Mesendoderm (in vitro differentiated cells): ENCODE results near the gene GCN1.

Experiments
- DNase-seq: peaks from one replicate; pipeline ENCODE4 v3.0.0; 2013
- H2AK5ac ChIP-seq: 2 replicates; pipeline ENCODE4 v1.6.1; 2013; ENCODE audit warnings: low read length, inconsistent platforms
- H2BK120ac ChIP-seq: 2 replicates; pipeline ENCODE4 v1.6.1; 2013; ENCODE audit warnings: low read depth, mild to moderate bottlenecking, low read length, moderate library complexity, mixed read lengths
- H2BK15ac ChIP-seq: replicated peaks from 2 replicates; pipeline ENCODE4 v1.6.1; 2013; ENCODE audit warnings: low read depth, mild to moderate bottlenecking, moderate library complexity
- H2BK5ac ChIP-seq: 2 replicates; pipeline ENCODE4 v1.6.1; 2013; ENCODE audit warnings: low read length, inconsistent platforms
- H3K18ac ChIP-seq: 2 replicates; pipeline ENCODE4 v1.6.1; 2013; ENCODE audit warnings: mild to moderate bottlenecking, low read length, mixed read lengths
- H3K23ac ChIP-seq: one replicate; pipeline ENCODE4 v1.6.1; 2013; ENCODE audit warnings: low read length
- H3K27ac ChIP-seq: 2 replicates; pipeline ENCODE4 v1.5.1; 2013; ENCODE audit warnings: low read depth, mild to moderate bottlenecking, inconsistent platforms, low read length, moderate library complexity
- H3K27me3 ChIP-seq: 2 replicates; pipeline ENCODE4 v1.6.1; 2013; ENCODE audit warnings: low read length, control low read depth, mild to moderate bottlenecking, inconsistent platforms; ENCODE audit not compliant: insufficient read depth, poor library complexity
- H3K36me3 ChIP-seq: 2 replicates; pipeline ENCODE4 v1.6.1; 2013; ENCODE audit warnings: low read length, inconsistent platforms; ENCODE audit not compliant: control insufficient read depth, insufficient read depth
- H3K4ac ChIP-seq: one replicate; pipeline ENCODE4 v1.6.1; 2013; ENCODE audit warnings: low read depth, mild to moderate bottlenecking, low read length, moderate library complexity
- H3K4me1 ChIP-seq: 2 replicates; pipeline ENCODE4 v1.6.1; 2013; ENCODE audit warnings: low read depth, low read length, inconsistent platforms; ENCODE audit not compliant: control insufficient read depth
- H3K4me2 ChIP-seq: 2 replicates; pipeline ENCODE4 v1.6.1; 2013; ENCODE audit warnings: low read length
- H3K4me3 ChIP-seq: 2 replicates; pipeline ENCODE4 v1.5.1; 2013; ENCODE audit warnings: mild to moderate bottlenecking, low read length
- H3K56ac ChIP-seq: one replicate; pipeline ENCODE4 v1.6.1; 2013; ENCODE audit warnings: low read length
- H3K79me1 ChIP-seq: 2 replicates; pipeline ENCODE4 v1.6.1; 2013; ENCODE audit warnings: low read length, inconsistent platforms
- H3K79me2 ChIP-seq: 2 replicates; pipeline ENCODE4 v1.6.1; 2013; ENCODE audit warnings: mild to moderate bottlenecking, low read length; ENCODE audit not compliant: control insufficient read depth, insufficient read depth
- H3K9ac ChIP-seq: 2 replicates; pipeline ENCODE4 v1.6.1; 2013; ENCODE audit warnings: low read length, inconsistent platforms
- H4K5ac ChIP-seq: one replicate; pipeline ENCODE4 v1.6.1; 2013; ENCODE audit warnings: low read length
- H4K8ac ChIP-seq: one replicate; pipeline ENCODE4 v1.6.1; 2013; ENCODE audit warnings: low read depth, mild to moderate bottlenecking, control low read depth, low read length, moderate library complexity
- WGBS: extraction: QIAGEN DNeasy Blood & Tissue Kit; methylation state at CpG from one replicate; pipeline ENCODE4 v1.1.7; 2013; ENCODE audit warnings: low lambda C conversion rate, missing lambda C conversion rate; ENCODE audit not compliant: insufficient coverage; ENCODE audit errors: extremely low coverage; 5-methylcytosine and 5-hydroxymethylcytosine counted together

The GCN1 gene

DNA sequence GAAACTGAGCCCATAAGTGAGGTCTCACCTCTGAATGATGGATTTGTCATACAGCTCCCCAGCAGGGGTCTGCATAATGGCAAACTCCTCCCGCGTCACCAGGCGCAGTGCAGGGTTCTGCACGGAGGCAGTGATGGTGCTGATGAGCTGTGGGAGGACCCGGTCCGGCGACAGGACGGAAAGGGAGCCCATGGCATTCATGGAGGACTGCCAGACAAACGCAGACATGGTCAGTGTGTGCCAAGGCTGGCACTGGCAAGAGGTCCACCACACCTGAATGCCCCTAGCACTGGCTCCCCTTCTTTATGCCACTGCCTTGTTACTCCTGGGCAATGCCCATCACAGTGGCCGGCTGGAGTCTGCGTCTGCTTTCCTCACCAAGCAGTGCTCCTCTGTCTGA, 32.7 kb downstream of the GCN1 start:
- WGBS, result no CpG with 5 or more reads among the region's 11 CpGs

DNA sequence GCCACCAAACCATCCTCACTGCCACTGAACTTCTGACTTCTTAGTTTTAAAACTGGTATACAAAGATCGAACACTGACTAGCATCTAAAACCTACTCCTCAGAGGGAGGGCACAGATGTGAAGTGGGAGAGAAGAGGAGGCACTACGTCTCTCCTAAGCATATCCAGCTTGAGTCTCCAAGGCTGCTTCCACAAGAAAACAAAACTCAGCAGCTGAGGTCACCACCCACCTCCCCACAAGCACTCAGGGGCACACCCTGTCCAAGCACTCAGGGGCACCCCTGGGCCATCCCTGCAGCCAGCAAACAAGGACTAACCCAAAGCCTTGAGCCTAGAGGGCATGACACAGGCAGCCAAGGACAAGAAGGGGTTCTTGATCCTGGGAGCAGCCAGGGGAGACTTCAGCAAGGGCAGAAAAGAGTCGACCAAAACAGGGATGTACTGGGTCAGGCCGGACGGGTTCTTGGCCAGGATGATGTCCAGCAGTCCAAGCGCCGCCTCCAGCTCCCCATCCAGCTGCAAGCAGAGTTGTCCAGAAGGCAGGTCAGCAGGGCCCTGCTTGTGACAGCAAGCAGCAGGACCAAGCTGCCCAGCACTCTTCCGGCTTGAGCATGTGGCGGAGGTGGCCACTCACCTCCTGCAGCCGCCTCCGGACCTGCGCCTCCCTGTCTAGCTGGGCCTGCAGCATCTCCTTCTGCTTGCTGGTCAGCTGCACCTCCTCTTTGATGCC, 34.8 kb downstream of the GCN1 start:
- Histone ChIP-seq H3K27ac (no peak overlapping the region), H3K4me3 (no peak overlapping the region), H3K18ac (no peak overlapping the region), H3K4me1 (no peaks in the 10 kb centered on the region), H2BK15ac (no peak overlapping the region), H3K79me2 (no peaks in the 10 kb centered on the region), H2AK5ac (no peak overlapping the region), H3K23ac (no peak overlapping the region), H3K4ac (no peak overlapping the region), H3K79me1 (no peaks in the 10 kb centered on the region), H3K4me2 (no peak overlapping the region), H4K5ac (no peak overlapping the region), H3K27me3 (no peaks in the 10 kb centered on the region), H2BK120ac (no peak overlapping the region), H2BK5ac (no peak overlapping the region), H3K9ac (no peak overlapping the region), H4K8ac (no peak overlapping the region), H3K36me3 (peaks cover 44% of the 10 kb centered on the region), H3K56ac (no peak overlapping the region)
- no CpG with 5 or more reads among the region's 12 CpGs for WGBS
- DNase-seq, result no peak

More for the DNA sequence above, 32.7 kb downstream of the GCN1 start:
- no peak overlapping the region for H3K4me2 ChIP-seq
- peaks cover 35% of the 10 kb centered on the region for H3K36me3 ChIP-seq
- H2AK5ac ChIP-seq, result no peak overlapping the region
- no peak overlapping the region for H2BK5ac ChIP-seq
- no peaks in the 10 kb centered on the region for H3K79me1 ChIP-seq
- H3K56ac ChIP-seq, result no peak overlapping the region
- no peaks in the 10 kb centered on the region for H3K27me3 ChIP-seq
- no peak overlapping the region for H3K4ac ChIP-seq
- DNase-seq, result no peak
- H3K4me3 ChIP-seq, result no peak overlapping the region
- H2BK15ac ChIP-seq, result no peak overlapping the region
- H3K4me1 ChIP-seq, result no peaks in the 10 kb centered on the region
- H3K23ac ChIP-seq, result no peak overlapping the region
- H3K79me2 ChIP-seq, result no peaks in the 10 kb centered on the region
- no peak overlapping the region for H2BK120ac ChIP-seq
- no peak overlapping the region for H4K5ac ChIP-seq
- H4K8ac ChIP-seq, result no peak overlapping the region
- H3K18ac ChIP-seq, result no peak overlapping the region
- H3K27ac ChIP-seq, result no peak overlapping the region
- H3K9ac ChIP-seq, result no peak overlapping the region

DNA sequence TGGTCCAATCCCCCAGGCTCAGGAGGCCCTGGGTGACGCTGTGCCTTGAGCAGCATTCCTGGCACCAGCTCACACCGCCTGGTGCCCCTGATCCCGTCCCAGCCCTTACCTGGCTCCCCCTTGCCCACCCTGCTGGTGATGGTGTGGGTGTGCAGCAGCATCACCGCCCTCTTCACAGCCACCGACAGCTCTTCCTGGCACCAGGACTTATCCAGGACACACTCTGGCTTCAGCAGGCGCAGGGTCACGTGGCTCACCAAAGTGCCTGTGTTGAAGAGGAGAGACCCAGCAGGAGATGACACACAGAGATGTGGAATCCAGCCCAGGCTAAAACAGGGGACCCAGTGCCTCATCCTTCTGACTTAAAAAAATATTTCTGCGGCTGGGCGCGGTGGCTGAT, 36.2 kb downstream of the GCN1 start:
- Histone ChIP-seq H4K5ac (no peak overlapping the region), H2AK5ac (no peak overlapping the region), H2BK15ac (no peak overlapping the region), H3K4me1 (no peaks in the 10 kb centered on the region), H3K79me1 (no peaks in the 10 kb centered on the region), H2BK5ac (no peak overlapping the region), H3K9ac (no peak overlapping the region), H2BK120ac (no peak overlapping the region), H3K18ac (no peak overlapping the region), H3K27ac (no peak overlapping the region), H3K36me3 (peaks cover 50% of the 10 kb centered on the region), H3K56ac (no peak overlapping the region), H3K4me3 (no peak overlapping the region), H4K8ac (no peak overlapping the region), H3K4me2 (no peak overlapping the region), H3K4ac (no peak overlapping the region), H3K79me2 (no peaks in the 10 kb centered on the region), H3K23ac (no peak overlapping the region), H3K27me3 (no peaks in the 10 kb centered on the region)
- WGBS, result no CpG with 5 or more reads among the region's 10 CpGs
- no peak for DNase-seq

DNA sequence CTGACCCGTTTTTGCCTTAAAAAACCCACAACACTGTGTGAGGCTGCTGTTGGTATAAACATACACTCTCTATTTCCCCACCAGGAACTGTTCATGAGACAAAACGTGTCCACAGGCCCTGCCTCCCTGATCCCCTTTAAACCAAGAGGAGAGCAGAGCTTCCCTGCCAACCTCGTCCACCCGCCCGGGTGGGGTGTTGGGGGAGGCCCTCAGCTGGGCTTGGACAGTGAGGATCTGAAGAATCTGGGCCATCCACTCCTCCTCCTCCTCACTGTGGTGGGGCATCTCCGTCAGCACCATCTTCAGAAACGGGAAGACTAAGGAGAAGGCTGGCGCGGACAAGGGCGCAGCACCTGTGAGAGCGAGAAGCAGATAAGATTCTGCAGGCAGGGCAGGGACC, 36.8 kb downstream of the GCN1 start:
- Histone ChIP-seq H2BK120ac (no peak overlapping the region), H3K9ac (no peak overlapping the region), H3K36me3 (peaks cover 47% of the 10 kb centered on the region), H3K79me1 (no peaks in the 10 kb centered on the region), H3K4me2 (no peak overlapping the region), H3K27ac (no peak overlapping the region), H3K18ac (no peak overlapping the region), H4K5ac (no peak overlapping the region), H2AK5ac (no peak overlapping the region), H3K4me3 (no peak overlapping the region), H3K23ac (no peak overlapping the region), H2BK15ac (no peak overlapping the region), H2BK5ac (no peak overlapping the region), H3K56ac (no peak overlapping the region), H3K4me1 (no peaks in the 10 kb centered on the region), H4K8ac (no peak overlapping the region), H3K27me3 (no peaks in the 10 kb centered on the region), H3K4ac (no peak overlapping the region), H3K79me2 (no peaks in the 10 kb centered on the region)
- no peak for DNase-seq
- WGBS, result no CpG with 5 or more reads among the region's 11 CpGs

DNA sequence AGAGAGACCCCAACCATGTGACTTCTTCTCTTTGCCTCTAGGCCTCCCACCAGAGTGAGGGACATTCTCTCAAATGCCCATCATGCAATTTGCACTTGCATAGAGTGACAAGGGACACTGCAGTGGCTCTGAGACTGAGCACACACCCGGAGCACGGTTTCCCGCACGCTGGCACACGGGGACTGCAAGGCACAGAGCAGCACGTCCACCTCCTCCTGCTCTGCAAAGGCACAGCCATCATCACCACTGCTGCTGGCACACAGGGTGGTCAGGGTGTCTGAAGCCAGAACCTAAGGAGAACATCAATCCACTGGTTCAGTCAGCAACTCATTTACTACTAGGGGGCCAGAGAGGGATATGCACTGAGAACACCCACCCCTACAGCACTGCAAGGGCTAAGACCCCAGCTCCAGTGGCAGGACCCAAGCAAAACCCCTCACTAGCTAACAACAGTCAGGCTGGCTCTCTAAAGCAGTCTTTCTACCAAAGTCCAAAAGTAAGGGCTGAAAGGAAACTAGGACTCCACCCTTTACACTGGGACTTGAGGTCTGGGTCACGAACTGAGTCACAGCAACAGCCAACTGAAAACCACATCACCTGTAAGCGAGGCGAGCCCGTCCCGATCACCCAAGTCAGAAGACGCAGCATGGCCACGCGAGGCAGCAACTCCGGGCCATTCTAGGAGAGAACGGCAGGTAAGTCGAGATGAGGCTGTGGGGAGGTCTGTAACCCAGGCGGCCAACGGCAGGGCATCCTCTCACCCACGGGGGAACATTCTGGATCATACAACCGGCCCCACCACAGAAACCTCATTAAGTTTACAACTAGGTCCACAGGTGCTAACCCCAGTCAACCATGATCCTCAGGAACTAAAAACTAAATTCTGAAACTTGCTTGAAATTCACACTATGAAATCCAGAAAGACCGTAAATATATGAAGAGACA, 37.9 kb downstream of the GCN1 start:
- Histone ChIP-seq H3K56ac (no peak overlapping the region), H3K27me3 (no peaks in the 10 kb centered on the region), H2BK15ac (no peak overlapping the region), H3K27ac (no peak overlapping the region), H2BK5ac (no peak overlapping the region), H3K79me2 (no peaks in the 10 kb centered on the region), H3K79me1 (no peaks in the 10 kb centered on the region), H3K4me1 (no peaks in the 10 kb centered on the region), H2BK120ac (no peak overlapping the region), H3K4me2 (no peak overlapping the region), H3K9ac (no peak overlapping the region), H4K5ac (no peak overlapping the region), H3K4me3 (no peak overlapping the region), H3K36me3 (peaks cover 40% of the 10 kb centered on the region), H2AK5ac (no peak overlapping the region), H3K18ac (no peak overlapping the region), H3K23ac (no peak overlapping the region), H4K8ac (no peak overlapping the region), H3K4ac (no peak overlapping the region)
- WGBS, result no CpG with 5 or more reads among the region's 22 CpGs
- no peak for DNase-seq
